ENCODE measurements around the gene PTPRK. TPM values are rescaled to one million over a fixed set of nuclear protein-coding genes. Genes with fewer than 3 reads are reported as not detected.
A peak's percentile ranks its signal among the peaks of the same experiment; 100 is the strongest.

Gene PTPRK
- total and polyA plus RNA-seq, 10 of the 15 experiments (the other 5 are each of a cell fraction or from before 2014, with no cell fraction given), result 0.23 to 1.9 (median 0.55) TPM

DNA sequence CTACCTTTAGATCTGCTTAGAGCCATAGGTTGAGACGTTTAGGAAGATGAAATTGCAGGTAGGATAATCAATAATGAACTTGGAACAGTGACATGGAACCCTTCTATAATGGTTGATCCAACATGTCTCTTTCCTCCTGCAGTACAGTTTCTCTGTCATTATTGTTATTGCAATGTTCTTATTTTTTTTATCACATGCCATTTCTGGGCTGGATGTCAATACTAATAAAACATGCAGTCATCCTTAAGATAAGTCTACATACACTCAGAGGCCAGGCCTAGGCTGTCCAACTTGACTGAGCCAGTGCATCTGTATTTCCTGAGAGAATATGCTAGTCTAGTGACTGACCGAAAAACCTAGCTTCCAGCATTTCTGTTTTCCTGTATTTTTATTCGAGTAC, 544.3 kb downstream of the PTPRK start:
- no peaks in the 10 kb centered on the region for H3K9me3 ChIP-seq (replicated peaks; ENCODE audit: control insufficient read depth, insufficient read depth, low read length)
- ChIA-PET POLR2A (no interaction called here), RAD21 (ENCODE audit: unreplicated experiment) (no interaction called here), SMC1A (ENCODE audit: uncharacterized antibody, unreplicated experiment) (no interaction called here), CTCF (no interaction called here)
- H3K4me3 ChIP-seq, result no peak overlapping the region
- FAIRE-seq, result no peak
- ATAC-seq, result no peak
- 12% methylated on average over 3 of the region's 3 CpGs for WGBS (ENCODE audit: insufficient coverage, insufficient replicate concordance, low lambda C conversion rate, missing lambda C conversion rate)
- H3K36me3 ChIP-seq (ENCODE audit: control insufficient read depth in 2 of 2, insufficient read depth in 2 of 2, low read length in 1 of 2), result no peaks in the 10 kb centered on the region
- no peaks in the 10 kb centered on the region for H3K79me2 ChIP-seq (ENCODE audit: control insufficient read depth, insufficient read depth, low read length)
- intact Hi-C loops (cut with micrococcal nuclease; ENCODE audit: unreplicated experiment), result no loop called here
- H3K9ac ChIP-seq (ENCODE audit: control insufficient read depth, insufficient read depth, low read length), result no peak overlapping the region
- no peaks in the 10 kb centered on the region for H3K27me3 ChIP-seq (replicated peaks in 1 of 2; ENCODE audit: control insufficient read depth in 2 of 2, insufficient read depth in 2 of 2, low read length in 1 of 2)
- no peak overlapping the region for H3K4me2 ChIP-seq (ENCODE audit: control insufficient read depth, insufficient read depth)
- in situ Hi-C loops (cut with MboI), result no loop called here
- H3K4me1 ChIP-seq (ENCODE audit: control insufficient read depth, insufficient read depth, low read length), result no peaks in the 10 kb centered on the region
- no peak for TF ChIP-seq SREBF2 (IDR thresholded peaks at IDR 0.05; ENCODE audit: low read length)
- TF ChIP-seq, protein P1, sequence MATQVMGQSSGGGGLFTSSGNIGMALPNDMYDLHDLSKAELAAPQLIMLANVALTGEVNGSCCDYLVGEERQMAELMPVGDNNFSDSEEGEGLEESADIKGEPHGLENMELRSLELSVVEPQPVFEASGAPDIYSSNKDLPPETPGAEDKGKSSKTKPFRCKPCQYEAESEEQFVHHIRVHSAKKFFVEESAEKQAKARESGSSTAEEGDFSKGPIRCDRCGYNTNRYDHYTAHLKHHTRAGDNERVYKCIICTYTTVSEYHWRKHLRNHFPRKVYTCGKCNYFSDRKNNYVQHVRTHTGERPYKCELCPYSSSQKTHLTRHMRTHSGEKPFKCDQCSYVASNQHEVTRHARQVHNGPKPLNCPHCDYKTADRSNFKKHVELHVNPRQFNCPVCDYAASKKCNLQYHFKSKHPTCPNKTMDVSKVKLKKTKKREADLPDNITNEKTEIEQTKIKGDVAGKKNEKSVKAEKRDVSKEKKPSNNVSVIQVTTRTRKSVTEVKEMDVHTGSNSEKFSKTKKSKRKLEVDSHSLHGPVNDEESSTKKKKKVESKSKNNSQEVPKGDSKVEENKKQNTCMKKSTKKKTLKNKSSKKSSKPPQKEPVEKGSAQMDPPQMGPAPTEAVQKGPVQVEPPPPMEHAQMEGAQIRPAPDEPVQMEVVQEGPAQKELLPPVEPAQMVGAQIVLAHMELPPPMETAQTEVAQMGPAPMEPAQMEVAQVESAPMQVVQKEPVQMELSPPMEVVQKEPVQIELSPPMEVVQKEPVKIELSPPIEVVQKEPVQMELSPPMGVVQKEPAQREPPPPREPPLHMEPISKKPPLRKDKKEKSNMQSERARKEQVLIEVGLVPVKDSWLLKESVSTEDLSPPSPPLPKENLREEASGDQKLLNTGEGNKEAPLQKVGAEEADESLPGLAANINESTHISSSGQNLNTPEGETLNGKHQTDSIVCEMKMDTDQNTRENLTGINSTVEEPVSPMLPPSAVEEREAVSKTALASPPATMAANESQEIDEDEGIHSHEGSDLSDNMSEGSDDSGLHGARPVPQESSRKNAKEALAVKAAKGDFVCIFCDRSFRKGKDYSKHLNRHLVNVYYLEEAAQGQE (IDR thresholded peaks at IDR 0.05; ENCODE audit: low read depth, low read length), result no peak
- TF ChIP-seq NFIC (IDR thresholded peaks at IDR 0.05; ENCODE audit: low read depth, low read length), result no peak
- no peak overlapping the region for H2AFZ ChIP-seq (ENCODE audit: control insufficient read depth, low read depth, low read length)
- H3K27ac ChIP-seq (ENCODE audit: control insufficient read depth, insufficient read depth), result no peak overlapping the region
- H4K20me1 ChIP-seq (ENCODE audit: control insufficient read depth, insufficient read depth), result no peaks in the 10 kb centered on the region
- no TSS peak for BruUV-seq (replicated peaks)
- no peak for DNase-seq (ENCODE audit: low read depth, low spot score)

DNA sequence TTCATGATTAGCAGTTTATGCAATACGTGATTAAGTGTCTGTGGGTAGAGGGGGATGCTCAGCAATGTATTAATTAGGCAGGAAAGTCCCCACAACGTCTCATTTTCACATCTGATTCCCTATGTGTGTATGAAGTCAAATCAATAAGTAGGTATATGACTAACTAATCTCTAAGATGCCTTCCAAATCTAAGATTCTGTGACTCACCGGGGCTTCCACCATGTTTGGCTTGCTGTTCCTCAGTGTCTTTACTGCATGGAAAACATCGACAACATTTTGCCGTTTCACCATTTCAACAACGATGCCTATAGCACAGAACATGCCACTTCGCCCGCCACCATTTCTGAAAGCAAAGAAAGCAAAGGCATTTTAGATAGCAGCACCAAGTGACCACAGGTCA, 547.6 kb downstream of the PTPRK start:
- no peak overlapping the region for H3K4me3 ChIP-seq
- TF ChIP-seq, protein P2, sequence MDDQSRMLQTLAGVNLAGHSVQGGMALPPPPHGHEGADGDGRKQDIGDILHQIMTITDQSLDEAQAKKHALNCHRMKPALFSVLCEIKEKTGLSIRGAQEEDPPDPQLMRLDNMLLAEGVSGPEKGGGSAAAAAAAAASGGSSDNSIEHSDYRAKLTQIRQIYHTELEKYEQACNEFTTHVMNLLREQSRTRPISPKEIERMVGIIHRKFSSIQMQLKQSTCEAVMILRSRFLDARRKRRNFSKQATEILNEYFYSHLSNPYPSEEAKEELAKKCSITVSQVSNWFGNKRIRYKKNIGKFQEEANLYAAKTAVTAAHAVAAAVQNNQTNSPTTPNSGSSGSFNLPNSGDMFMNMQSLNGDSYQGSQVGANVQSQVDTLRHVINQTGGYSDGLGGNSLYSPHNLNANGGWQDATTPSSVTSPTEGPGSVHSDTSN (IDR thresholded peaks at IDR 0.05; ENCODE audit: insufficient replicate concordance, low read depth, low read length), result no peak
- TF ChIP-seq ZNF24 (IDR thresholded peaks at IDR 0.05), result no peak
- TF ChIP-seq, protein P3, sequence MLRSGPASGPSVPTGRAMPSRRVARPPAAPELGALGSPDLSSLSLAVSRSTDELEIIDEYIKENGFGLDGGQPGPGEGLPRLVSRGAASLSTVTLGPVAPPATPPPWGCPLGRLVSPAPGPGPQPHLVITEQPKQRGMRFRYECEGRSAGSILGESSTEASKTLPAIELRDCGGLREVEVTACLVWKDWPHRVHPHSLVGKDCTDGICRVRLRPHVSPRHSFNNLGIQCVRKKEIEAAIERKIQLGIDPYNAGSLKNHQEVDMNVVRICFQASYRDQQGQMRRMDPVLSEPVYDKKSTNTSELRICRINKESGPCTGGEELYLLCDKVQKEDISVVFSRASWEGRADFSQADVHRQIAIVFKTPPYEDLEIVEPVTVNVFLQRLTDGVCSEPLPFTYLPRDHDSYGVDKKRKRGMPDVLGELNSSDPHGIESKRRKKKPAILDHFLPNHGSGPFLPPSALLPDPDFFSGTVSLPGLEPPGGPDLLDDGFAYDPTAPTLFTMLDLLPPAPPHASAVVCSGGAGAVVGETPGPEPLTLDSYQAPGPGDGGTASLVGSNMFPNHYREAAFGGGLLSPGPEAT (IDR thresholded peaks at IDR 0.05; ENCODE audit: low read depth), result no peak
- H4K20me1 ChIP-seq (ENCODE audit: control insufficient read depth, insufficient read depth), result no peaks in the 10 kb centered on the region
- intact Hi-C loops (cut with micrococcal nuclease; ENCODE audit: unreplicated experiment) (no loop called here), in situ Hi-C loops (cut with MboI) (no loop called here)
- FAIRE-seq, result no peak
- H3K79me2 ChIP-seq (ENCODE audit: control insufficient read depth, insufficient read depth, low read length), result no peaks in the 10 kb centered on the region
- H3K27me3 ChIP-seq (replicated peaks in 1 of 2; ENCODE audit: control insufficient read depth in 2 of 2, insufficient read depth in 2 of 2, low read length in 1 of 2), result no peaks in the 10 kb centered on the region
- no peak overlapping the region for H3K4me2 ChIP-seq (ENCODE audit: control insufficient read depth, insufficient read depth)
- H3K27ac ChIP-seq (ENCODE audit: control insufficient read depth, insufficient read depth), result no peak overlapping the region
- no peaks in the 10 kb centered on the region for H3K4me1 ChIP-seq (ENCODE audit: control insufficient read depth, insufficient read depth, low read length)
- ChIA-PET CTCF (interaction anchor here (1.1 to 2.7 kb wide), 2 partner anchors 118 to 355 kb away, joined by 3 to 12 read pairs; no protein-coding TSS in a partner anchor), RAD21 (ENCODE audit: unreplicated experiment) (no interaction called here), POLR2A (no interaction called here), SMC1A (ENCODE audit: uncharacterized antibody, unreplicated experiment) (interaction anchor here (1.1 kb wide), 1 partner anchor 117 kb away, joined by 5 read pairs; no protein-coding TSS in a partner anchor)
- no peaks in the 10 kb centered on the region for H3K36me3 ChIP-seq (ENCODE audit: control insufficient read depth in 2 of 2, insufficient read depth in 2 of 2, low read length in 1 of 2)
- no TSS peak for BruUV-seq (replicated peaks)
- ATAC-seq, result peak; percentile 51
- no peak overlapping the region for H2AFZ ChIP-seq (ENCODE audit: control insufficient read depth, low read depth, low read length)
- 41% methylated on average over 8 of the region's 8 CpGs for WGBS (ENCODE audit: insufficient coverage, insufficient replicate concordance, low lambda C conversion rate, missing lambda C conversion rate)
- no peaks in the 10 kb centered on the region for H3K9me3 ChIP-seq (replicated peaks; ENCODE audit: control insufficient read depth, insufficient read depth, low read length)
- no peak overlapping the region for H3K9ac ChIP-seq (ENCODE audit: control insufficient read depth, insufficient read depth, low read length)
- no peak for DNase-seq (ENCODE audit: low read depth, low spot score)

Measured in GM12878 (cell line).